Pancreas (tissue), 10 donors: ENCODE measurements around the gene CFAP100. TPM values are rescaled to one million over a fixed set of nuclear protein-coding genes. Genes with fewer than 3 reads are reported as not detected.

ENCODE experiments used
- ATAC-seq, 4 donors: fragments of 200-7000 bp; cut with Tn5 transposase; one replicate each; pipeline versions ENCODE4 v1.8.0 to v1.9.1; 2020; ENCODE audit warnings: mild to moderate bottlenecking in 4 of 4, moderate library complexity in 4 of 4
- DNase-seq, 6 donors: peaks; one replicate each; pipeline ENCODE4 v3.0.0-alpha.2; 2020
- FAIRE-seq: peaks from 2 replicates; lab custom pipeline; 2012; peaks lifted over from hg19 to GRCh38; lab: Jason Lieb, UNC
- H3K27ac ChIP-seq, 4 donors: fragments of 200-600 bp; sonication (generic); 1 replicate in 3 of 4; 2 replicates in 1 of 4; pipeline versions ENCODE4 v1.5.0 to v1.8.0; 2020
- H3K27me3 ChIP-seq, 4 donors: fragments of 200-600 bp; one replicate each; pipeline ENCODE4 v1.8.0; 2021
- H3K36me3 ChIP-seq, 3 donors: fragments of 200-600 bp; sonication (generic) in 1 of 3; one replicate each; pipeline versions ENCODE4 v1.5.0 to v1.8.0; 2020 to 2021
- H3K4me1 ChIP-seq, 3 donors: fragments of 200-600 bp; one replicate each; pipeline ENCODE4 v1.8.0; 2021
- H3K4me3 ChIP-seq, 4 donors: fragments of 200-600 bp; sonication (generic) in 2 of 4; one replicate each; pipeline versions ENCODE4 v1.5.0 to v1.8.0; 2020 to 2021
- H3K9me3 ChIP-seq, 4 donors: fragments of 200-600 bp; one replicate each; pipeline ENCODE4 v1.8.0; 2021
- CTCF ChIP-seq, 4 donors: fragments of 200-600 bp; sonication (generic) in 3 of 4; IDR thresholded peaks; one replicate each; pipeline versions ENCODE4 v1.5.0 to v1.8.0; 2021; ENCODE audit warnings: antibody characterized with exemption in 4 of 4
- WGBS, 2 donors: extraction: QIAGEN DNeasy Blood & Tissue Kit; methylation state at CpG; one replicate each; pipeline ENCODE4 v1.1.7; 2013; 5-methylcytosine and 5-hydroxymethylcytosine counted together
- intact Hi-C, 3 donors: fragments of 100-400 bp; cut with DNase I; formaldehyde crosslinking; loops; one replicate each; pipeline versions ENCODE4 v1.11.1 to v1.14.2; 2022
- polyA plus RNA-seq, 2 donors: library from polyadenylated mRNA; stranded (reverse); fragments of 200-250 nt; gene quantifications; one replicate each; pipeline ENCODE4 v1.2.3, GENCODE V29; 2013
- total RNA-seq, 6 donors: library from RNA; stranded (reverse); fragmentation: NEBNext Ultra II Directional in 4 of 6; extraction: Animal tissue kit (Norgen Biotek cat#: 25700) in 4 of 6; gene quantifications; one replicate each; pipeline versions ENCODE4 v1.2.1 to v1.2.4, GENCODE V29; 2021 to 2023
- donor health status: healthy with polysubstance abuse.
- donor health status: DM: no; HTN: no; CAD: no; lungs with moderate emphysema.
- donor health status: DM: no; HTN: no; CAD: no.
- donor health status: control.
- donor health status: control.
- donor health status: Bipolar disorder and iron deficiency.
- donor health status: DM: yes; HTN: yes; CAD: no.
- donor health status: DM: no; HTN: no; CAD: no.
- donor health status: DM: no; HTN: no; CAD: no.
- donor health status: DM: yes; HTN: yes; CAD: no.

Gene CFAP100
- total and polyA plus RNA-seq, 8 donors = not detected

DNA sequence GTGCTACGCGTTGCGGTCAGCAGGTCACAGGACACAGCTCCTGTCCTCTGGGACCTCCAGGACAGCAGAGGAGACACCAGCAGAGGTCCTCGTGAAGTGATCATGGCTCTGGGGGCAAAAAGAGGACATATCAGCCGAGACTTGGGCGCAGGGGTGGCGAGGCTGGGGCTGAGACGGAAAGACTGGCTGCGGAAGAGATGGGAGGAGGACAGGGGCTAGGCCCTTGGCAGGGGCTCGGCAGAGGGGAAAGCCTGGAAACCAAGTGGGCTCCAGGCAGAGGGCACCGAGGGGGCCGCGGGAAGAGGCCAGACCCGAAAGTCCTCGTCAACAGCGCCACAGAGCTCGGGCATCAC, 4.9 kb upstream of the CFAP100 start:
- H3K4me3 ChIP-seq = no peak overlapping the region
- H3K4me1 ChIP-seq = peaks cover 0 to 5% (median 0%) of the 10 kb centered on the region in 3 donors
- TF ChIP-seq CTCF (IDR thresholded peaks at IDR 0.05) = no peak
- intact Hi-C loops = loop anchor here in 2 of 3 donors (5.0 kb wide), 2 partner anchors 132 to 257 kb away; no protein-coding TSS in a partner anchor
- FAIRE-seq (no peak), ATAC-seq (peak in 1 of 4 donors; percentile 40), DNase-seq (no peak)
- no peaks in the 10 kb centered on the region for H3K36me3 ChIP-seq
- no peaks in the 10 kb centered on the region for H3K9me3 ChIP-seq
- no peaks in the 10 kb centered on the region for H3K27me3 ChIP-seq
- H3K27ac ChIP-seq = peak overlapping the region in 2 of 4 donors; percentile 76 to 85
- 53 to 57% methylated on average over 16 to 17 of the region's 17 CpGs for WGBS, 2 donors

- no peak for FAIRE-seq
- Histone ChIP-seq H3K9me3 (no peaks in the 10 kb centered on the region), H3K27ac (no peak overlapping the region), H3K36me3 (no peaks in the 10 kb centered on the region), H3K27me3 (no peaks in the 10 kb centered on the region), H3K4me3 (no peak overlapping the region), H3K4me1 (peaks cover 0 to 5% (median 0%) of the 10 kb centered on the region in 3 donors)
- intact Hi-C loops = loop anchor here in 2 of 3 donors (5.0 kb wide), 2 partner anchors 133 to 258 kb away; no protein-coding TSS in a partner anchor
- WGBS, 2 donors = 89% methylated on average over 15 of the region's 15 CpGs
- ATAC-seq = no peak
- DNase-seq = peak in 1 of 6 donors; percentile 51
- no peak for TF ChIP-seq CTCF (IDR thresholded peaks at IDR 0.05)
These were observed 4.5 kb upstream of the CFAP100 start for GRCh38 chr3:126390201-126390600.

- Histone ChIP-seq H3K4me1 (peaks cover 0 to 5% (median 0%) of the 10 kb centered on the region in 3 donors), H3K27ac (no peak overlapping the region), H3K27me3 (no peaks in the 10 kb centered on the region), H3K36me3 (no peaks in the 10 kb centered on the region), H3K4me3 (no peak overlapping the region), H3K9me3 (no peaks in the 10 kb centered on the region)
- no peak for TF ChIP-seq CTCF (IDR thresholded peaks at IDR 0.05)
- ATAC-seq (no peak), FAIRE-seq (no peak), DNase-seq (peak in 1 of 6 donors; percentile 34)
- intact Hi-C loops = loop anchor here in 2 of 3 donors (5.0 kb wide), 2 partner anchors 133 to 258 kb away; no protein-coding TSS in a partner anchor
- WGBS, 2 donors = 66 to 76% methylated on average over 4 of the region's 4 CpGs
These were observed 4.0 kb upstream of the CFAP100 start for GRCh38 chr3:126390751-126391150.

- TF ChIP-seq CTCF (IDR thresholded peaks at IDR 0.05) = no peak
- H3K36me3 ChIP-seq = no peaks in the 10 kb centered on the region
- no peak overlapping the region for H3K4me3 ChIP-seq
- 0 to 4% methylated on average over 1 of the region's 1 CpG for WGBS, 2 donors
- no peak for FAIRE-seq
- no peak for ATAC-seq
- no peak for DNase-seq
- H3K9me3 ChIP-seq = no peaks in the 10 kb centered on the region
- no peaks in the 10 kb centered on the region for H3K27me3 ChIP-seq
- intact Hi-C loops = loop anchor here in 2 of 3 donors (5.0 kb wide), 2 partner anchors 134 to 259 kb away; no protein-coding TSS in a partner anchor
- no peak overlapping the region for H3K27ac ChIP-seq
- H3K4me1 ChIP-seq = peaks cover 0 to 5% (median 0%) of the 10 kb centered on the region in 3 donors
These were observed 3.1 kb upstream of the CFAP100 start for GRCh38 chr3:126391631-126392030.

DNA sequence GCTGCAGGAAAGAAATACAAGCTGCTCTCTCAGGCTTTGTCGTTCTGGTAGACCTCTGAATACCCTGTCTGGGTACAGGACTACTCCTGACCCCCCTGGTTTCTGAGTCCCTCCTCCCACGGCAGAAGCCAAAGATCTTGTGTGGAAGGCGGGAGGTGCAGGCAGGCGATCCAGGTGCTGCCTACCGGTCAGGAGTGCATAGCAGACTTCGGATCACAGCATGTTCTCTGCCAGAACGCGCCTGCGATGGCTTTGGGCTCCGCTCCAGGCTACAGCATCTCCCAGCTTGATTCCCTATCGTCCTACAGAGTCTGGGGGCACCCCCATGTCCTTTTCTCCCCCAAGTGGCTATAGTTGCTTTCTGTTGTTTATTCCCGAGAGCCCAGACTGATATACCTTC, 2.5 kb upstream of the CFAP100 start:
- DNase-seq (no peak), ATAC-seq (no peak), FAIRE-seq (no peak)
- no peak overlapping the region for H3K27ac ChIP-seq
- TF ChIP-seq CTCF (IDR thresholded peaks at IDR 0.05) = no peak
- no peaks in the 10 kb centered on the region for H3K36me3 ChIP-seq
- H3K4me3 ChIP-seq = no peak overlapping the region
- H3K27me3 ChIP-seq = no peaks in the 10 kb centered on the region
- H3K9me3 ChIP-seq = no peaks in the 10 kb centered on the region
- peaks cover 0 to 5% (median 0%) of the 10 kb centered on the region in 3 donors for H3K4me1 ChIP-seq
- intact Hi-C loops = loop anchor here in 2 of 3 donors (5.0 kb wide), 2 partner anchors 135 to 260 kb away; no protein-coding TSS in a partner anchor
- 69 to 84% methylated on average over 12 of the region's 12 CpGs for whole genome bisulfite sequencing, 2 donors
